Peyer's patch (tissue), 4 donors: Measurements from ENCODE around the gene PTPRQ. TPM values are rescaled to one million over a fixed set of nuclear protein-coding genes. Genes with fewer than 3 reads are reported as not detected.

Experiments used
- DNase-seq, 3 donors: peaks; one replicate each; pipeline ENCODE4 v3.0.0-alpha.2; 2017 to 2019
- H3K27ac ChIP-seq, 4 donors: fragments of 200-600 bp; sonication (generic); one replicate each; pipeline ENCODE4 v1.5.1; 2016 to 2019
- H3K27me3 ChIP-seq, 2 donors: fragments of 200-600 bp; sonication (generic); one replicate each; pipeline ENCODE4 v1.5.1; 2019
- H3K36me3 ChIP-seq, 3 donors: fragments of 200-600 bp; sonication (generic); one replicate each; pipeline ENCODE4 v1.5.1; 2016 to 2019
- H3K4me1 ChIP-seq, 4 donors: fragments of 200-600 bp; sonication (generic); one replicate each; pipeline ENCODE4 v1.5.1; 2016 to 2019
- H3K4me3 ChIP-seq, 4 donors: fragments of 200-600 bp; sonication (generic); 1 replicate in 3 of 4; 2 replicates in 1 of 4; pipeline ENCODE4 v1.5.1; 2016 to 2019; ENCODE audit warnings: mild to moderate bottlenecking in 1 of 4
- H3K9me3 ChIP-seq, 4 donors: fragments of 200-600 bp; sonication (generic); one replicate each; pipeline ENCODE4 v1.5.1; 2016 to 2019; ENCODE audit warnings: mild to moderate bottlenecking in 1 of 4
- CTCF ChIP-seq, 6 experiments: fragments of 450-650 bp in 4 of 6; fragments of 200-600 bp in 2 of 6; sonication (generic) in 1 of 6; IDR thresholded peaks; one replicate each; pipeline ENCODE4 v1.5.1; 2017 to 2019; ENCODE audit warnings: antibody characterized with exemption in 6 of 6, mild to moderate bottlenecking in 3 of 6, moderate library complexity in 1 of 6
- POLR2A ChIP-seq, 2 donors: fragments of 450-650 bp; IDR thresholded peaks; one replicate each; pipeline ENCODE4 v1.5.1; 2017; ENCODE audit warnings: antibody characterized with exemption in 2 of 2, mild to moderate bottlenecking in 2 of 2, moderate library complexity in 2 of 2
- total RNA-seq, 4 donors: library from RNA; depleted of rRNA; stranded (reverse); fragments of >200 nt; gene quantifications; one replicate each; pipeline ENCODE4 v1.1.0, GENCODE V29; 2016

PTPRQ gene
- total RNA-seq, 4 donors from 2014 or later: 0.13 TPM; not detected in 3

GRCh38 chr12:80551897-80552296 lies 107.9 kb downstream of the PTPRQ start:
- Histone ChIP-seq H3K4me3 (no peak overlapping the region), H3K4me1 (no peaks in the 10 kb centered on the region), H3K27ac (no peak overlapping the region), H3K36me3 (no peaks in the 10 kb centered on the region), H3K9me3 (no peaks in the 10 kb centered on the region), H3K27me3 (no peaks in the 10 kb centered on the region)
- TF ChIP-seq CTCF (IDR thresholded peaks at IDR 0.05): no peak
- no peak for TF ChIP-seq POLR2A (IDR thresholded peaks at IDR 0.05)
- DNase-seq: no peak

DNA sequence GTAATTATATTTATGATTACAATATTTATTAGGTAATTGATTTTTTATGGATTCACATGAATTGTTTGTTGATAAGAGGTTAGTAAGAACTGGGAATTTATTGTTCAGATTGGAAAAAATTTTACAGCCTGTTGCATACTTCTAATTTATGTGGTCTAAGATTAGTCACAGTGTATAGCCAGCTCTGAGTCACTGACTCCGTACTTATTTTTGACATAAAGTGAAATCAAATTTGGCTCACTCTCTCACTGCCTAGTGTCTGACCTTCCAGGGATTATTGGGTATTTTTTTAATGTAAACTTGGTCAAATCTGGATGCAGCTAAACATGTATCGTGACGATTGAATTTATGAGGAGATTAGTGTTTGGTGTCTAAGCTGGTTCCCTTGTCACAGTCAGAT lies 109.3 kb downstream of the PTPRQ start:
- H3K36me3 ChIP-seq: no peaks in the 10 kb centered on the region
- H3K27me3 ChIP-seq: no peaks in the 10 kb centered on the region
- no peak for DNase-seq
- no peak overlapping the region for H3K4me3 ChIP-seq
- no peaks in the 10 kb centered on the region for H3K4me1 ChIP-seq
- no peak for TF ChIP-seq CTCF (IDR thresholded peaks at IDR 0.05)
- no peak for TF ChIP-seq POLR2A (IDR thresholded peaks at IDR 0.05)
- no peak overlapping the region for H3K27ac ChIP-seq
- H3K9me3 ChIP-seq: no peaks in the 10 kb centered on the region

DNA sequence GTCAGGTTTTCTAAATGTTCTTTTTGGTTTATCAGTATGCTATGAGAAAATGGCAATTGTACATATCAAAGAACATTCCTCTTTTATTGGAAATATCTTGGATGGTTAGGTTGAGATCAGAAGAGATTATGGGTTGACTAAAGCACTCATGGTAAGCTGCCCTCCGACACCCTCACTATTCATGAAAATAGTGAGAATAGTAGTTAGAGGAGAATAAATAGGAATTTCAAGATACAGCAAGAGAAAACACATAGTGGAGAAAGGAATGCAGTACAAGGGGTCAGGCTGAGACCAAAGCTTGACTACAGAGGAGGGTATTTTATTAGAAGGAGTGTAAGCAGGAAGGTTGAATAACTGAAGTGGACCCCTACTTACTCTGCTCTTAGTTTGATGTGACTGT lies 112.5 kb downstream of the PTPRQ start:
- Histone ChIP-seq H3K9me3 (no peaks in the 10 kb centered on the region), H3K27ac (no peak overlapping the region), H3K4me3 (no peak overlapping the region), H3K4me1 (no peaks in the 10 kb centered on the region), H3K27me3 (no peaks in the 10 kb centered on the region), H3K36me3 (no peaks in the 10 kb centered on the region)
- TF ChIP-seq POLR2A (IDR thresholded peaks at IDR 0.05) (no peak), CTCF (IDR thresholded peaks at IDR 0.05) (no peak)
- no peak for DNase-seq

DNA sequence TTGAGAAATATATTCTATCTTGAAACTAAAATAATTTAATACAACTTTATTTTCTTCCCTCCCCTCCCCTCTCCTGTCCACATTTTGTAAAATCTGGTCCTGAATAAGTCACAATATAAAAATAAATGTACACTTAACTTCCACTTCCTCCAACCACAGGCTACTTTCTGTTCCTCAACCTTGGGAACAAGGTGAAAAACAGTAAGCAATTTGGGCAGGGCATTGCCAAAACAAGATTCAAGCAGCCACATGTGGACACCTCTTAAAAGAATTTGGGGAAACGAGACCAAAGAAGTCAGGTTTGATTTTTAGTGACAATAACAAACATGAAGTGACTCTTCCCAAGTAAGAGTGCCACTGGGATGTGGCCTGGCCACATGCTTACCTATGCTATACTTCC lies 115.7 kb downstream of the PTPRQ start:
- no peak overlapping the region for H3K4me3 ChIP-seq
- no peak overlapping the region for H3K27ac ChIP-seq
- TF ChIP-seq CTCF (IDR thresholded peaks at IDR 0.05) (no peak), POLR2A (IDR thresholded peaks at IDR 0.05) (no peak)
- no peaks in the 10 kb centered on the region for H3K4me1 ChIP-seq
- DNase-seq: no peak
- no peaks in the 10 kb centered on the region for H3K9me3 ChIP-seq
- H3K27me3 ChIP-seq: no peaks in the 10 kb centered on the region
- no peaks in the 10 kb centered on the region for H3K36me3 ChIP-seq

- no peak for DNase-seq
- Histone ChIP-seq H3K4me1 (no peaks in the 10 kb centered on the region), H3K9me3 (no peaks in the 10 kb centered on the region), H3K36me3 (no peaks in the 10 kb centered on the region), H3K27ac (no peak overlapping the region), H3K4me3 (no peak overlapping the region), H3K27me3 (no peaks in the 10 kb centered on the region)
- no peak for TF ChIP-seq CTCF (IDR thresholded peaks at IDR 0.05)
- TF ChIP-seq POLR2A (IDR thresholded peaks at IDR 0.05): no peak
These were observed 121.2 kb downstream of the PTPRQ start for GRCh38 chr12:80565271-80565670.

- no peak for DNase-seq
- TF ChIP-seq POLR2A (IDR thresholded peaks at IDR 0.05) (no peak), CTCF (IDR thresholded peaks at IDR 0.05) (no peak)
- no peak overlapping the region for H3K4me3 ChIP-seq
- H3K27me3 ChIP-seq: no peaks in the 10 kb centered on the region
- H3K36me3 ChIP-seq: no peaks in the 10 kb centered on the region
- no peaks in the 10 kb centered on the region for H3K9me3 ChIP-seq
- no peak overlapping the region for H3K27ac ChIP-seq
- H3K4me1 ChIP-seq: no peaks in the 10 kb centered on the region
These were observed 123.4 kb downstream of the PTPRQ start for GRCh38 chr12:80567401-80567800.
